ENCODE data around the gene CHL1. TPM values are rescaled to one million over a fixed set of nuclear protein-coding genes. Genes with fewer than 3 reads are reported as not detected.

Gene CHL1
- total and polyA plus RNA-seq, 2 of the 8 experiments (the other 6 are each of a cell fraction or from before 2014, with no cell fraction given), result 0.05 to 0.99 TPM

- Histone ChIP-seq H2BK15ac (ENCODE audit: low read length) (no peak overlapping the region), H3K79me2 (ENCODE audit: control insufficient read depth in 1 of 2, insufficient read depth in 2 of 2, low read length in 2 of 2) (no peaks in the 10 kb centered on the region), H2BK12ac (ENCODE audit: low read depth, low read length) (no peak overlapping the region), H3K14ac (ENCODE audit: insufficient read length) (no peak overlapping the region), H4K91ac (replicated peaks; ENCODE audit: insufficient read length, low read length) (no peak overlapping the region), H3K18ac (ENCODE audit: extremely low read depth, low read length) (no peak overlapping the region), H4K5ac (ENCODE audit: insufficient read length, low read depth, low read length) (no peak overlapping the region), H2BK5ac (ENCODE audit: low read depth, low read length) (no peak overlapping the region), H2BK120ac (replicated peaks; ENCODE audit: low read depth, low read length) (no peak overlapping the region), H4K8ac (ENCODE audit: extremely low read depth, insufficient read depth, low read length) (no peak overlapping the region), H3K4me3 (ENCODE audit: extremely low read depth in 1 of 4, insufficient read depth in 2 of 4, low read depth in 3 of 4, low read length in 4 of 4) (no peak overlapping the region), H3K4ac (replicated peaks; ENCODE audit: insufficient read length, low read depth, low read length) (no peak overlapping the region), H4K20me1 (replicated peaks in 1 of 2; ENCODE audit: control insufficient read depth in 1 of 2, insufficient read depth in 2 of 2, low read length in 2 of 2) (no peaks in the 10 kb centered on the region), H2AK5ac (ENCODE audit: low read depth, low read length) (no peak overlapping the region), H3K9ac (replicated peaks in 1 of 4; ENCODE audit: extremely low read depth in 1 of 4, low read depth in 3 of 4, low read length in 3 of 4) (no peak overlapping the region), H3K4me1 (replicated peaks in 1 of 4; ENCODE audit: control insufficient read depth in 3 of 4, insufficient read depth in 4 of 4, low read length in 3 of 4) (no peaks in the 10 kb centered on the region), H2BK20ac (ENCODE audit: low read length) (no peak overlapping the region), H3K9me3 (ENCODE audit: insufficient read depth in 2 of 2, low read depth in 1 of 2, low read length in 1 of 2) (no peaks in the 10 kb centered on the region), H3K56ac (replicated peaks; ENCODE audit: insufficient read length, low read depth, low read length) (no peak overlapping the region), H3K27ac (ENCODE audit: low read depth, low read length) (no peak overlapping the region), H3K79me1 (ENCODE audit: low read depth, low read length) (no peaks in the 10 kb centered on the region), H3K27me3 (replicated peaks in 1 of 4; ENCODE audit: control insufficient read depth in 3 of 4, extremely low read depth in 1 of 4, insufficient read depth in 3 of 4, low read length in 3 of 4) (no peaks in the 10 kb centered on the region), H2AFZ (ENCODE audit: low read length) (no peak overlapping the region), H3K4me2 (ENCODE audit: insufficient read depth in 1 of 2, low read depth in 2 of 2, low read length in 2 of 2) (no peak overlapping the region), H3K23me2 (ENCODE audit: low read depth, low read length) (no peaks in the 10 kb centered on the region), H3K23ac (ENCODE audit: insufficient read length) (no peak overlapping the region), H3K36me3 (ENCODE audit: control insufficient read depth in 2 of 4, insufficient read depth in 4 of 4, low read length in 3 of 4) (no peaks in the 10 kb centered on the region; a peak in 1 of 8 replicates)
- TF ChIP-seq SP4 (IDR thresholded peaks at IDR 0.05; ENCODE audit: low read length), result no peak
- no peak for TF ChIP-seq NANOG (IDR thresholded peaks at IDR 0.05; ENCODE audit: insufficient read depth, low read depth, low read length, poor library complexity, severe bottlenecking)
- no peak for TF ChIP-seq ATF3 (IDR thresholded peaks at IDR 0.05; ENCODE audit: insufficient read depth, low read depth, low read length)
- TF ChIP-seq YY1 (IDR thresholded peaks at IDR 0.05; ENCODE audit: low read depth, low read length), result no peak
- TF ChIP-seq CREB1 (IDR thresholded peaks at IDR 0.05), result no peak
- TF ChIP-seq EP300 (IDR thresholded peaks at IDR 0.05; ENCODE audit: borderline replicate concordance in 1 of 2, low read depth in 2 of 2, low read length in 2 of 2), result no peak
- TF ChIP-seq JUN (IDR thresholded peaks at IDR 0.05; ENCODE audit: low read depth, low read length), result no peak
- TF ChIP-seq GABPA (IDR thresholded peaks at IDR 0.05; ENCODE audit: borderline replicate concordance, insufficient read depth, low read length), result no peak
- TF ChIP-seq BACH1 (IDR thresholded peaks at IDR 0.05; ENCODE audit: low read length), result no peak
- no peak for TF ChIP-seq MAX (IDR thresholded peaks at IDR 0.05)
- no peak for TF ChIP-seq ASH2L (IDR thresholded peaks at IDR 0.05; ENCODE audit: low read length)
- no peak for TF ChIP-seq BRCA1 (IDR thresholded peaks at IDR 0.05; ENCODE audit: low read depth, low read length)
- FAIRE-seq, result no peak
- ChIA-PET POLR2A (ENCODE audit: partially characterized antibody) (no interaction called here), CTCF (ENCODE audit: partially characterized antibody) (interaction anchor here (1.7 kb wide), 1 partner anchor 137 kb away, joined by 3 read pairs; no protein-coding TSS in a partner anchor)
- no peak for DNase-seq (ENCODE audit: low read depth in 1 of 2, low spot score in 2 of 2)
- 86% methylated on average over 5 of the region's 5 CpGs; no CpG with 5 or more reads in 1 of the 2 experiments for WGBS, 2 experiments (ENCODE audit: extremely low coverage in 1 of 2, insufficient coverage in 1 of 2, insufficient read length in 1 of 2, insufficient replicate concordance in 2 of 2, low coverage in 1 of 2, low lambda C conversion rate in 2 of 2, missing lambda C conversion rate in 1 of 2)
Measured at GRCh38 chr3:217099-217813, 20.7 kb downstream of the CHL1 start.
